ENCODE results near the gene C15orf62.

The C15orf62 gene

DNA sequence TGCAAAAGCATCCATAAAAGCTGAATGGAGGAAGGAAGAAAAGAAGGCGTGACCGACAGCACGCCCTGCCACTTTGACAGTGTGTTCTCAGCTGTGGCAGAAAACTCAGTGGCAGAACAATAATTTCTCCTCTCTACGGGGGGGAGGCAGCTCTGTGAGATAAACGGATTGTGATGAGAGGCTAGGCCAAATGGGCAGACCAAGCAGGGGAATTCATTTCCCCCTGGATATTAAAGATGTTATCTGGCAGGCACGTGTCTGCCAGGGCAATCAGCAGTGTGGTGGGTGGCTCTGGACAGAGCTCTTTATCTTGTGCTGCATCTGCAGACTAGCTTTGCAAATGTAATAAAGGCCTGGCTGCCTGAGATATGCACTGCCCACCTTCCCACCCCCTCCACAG lies 12.8 kb upstream of the C15orf62 start:
- DNase-seq, result peak; percentile 29 to 49

DNA sequence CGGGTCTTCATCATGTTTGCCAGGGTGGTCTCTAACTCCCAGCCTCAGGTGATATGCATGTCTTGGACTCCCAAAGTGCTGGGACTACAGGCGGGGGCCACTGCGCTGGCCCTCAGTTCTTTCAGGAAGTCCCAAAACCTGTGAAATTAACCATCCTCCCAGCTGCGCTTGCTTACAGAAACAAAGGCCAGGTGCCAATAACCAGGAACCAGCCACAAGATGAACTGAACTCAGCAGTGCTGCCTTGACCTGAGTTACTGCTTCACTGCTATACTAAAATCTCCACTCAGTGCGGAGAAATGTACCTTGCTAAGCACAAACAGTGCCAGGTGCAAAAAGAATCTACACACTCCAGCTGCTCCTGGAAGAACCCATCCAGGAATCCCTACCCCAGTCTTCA lies 9.8 kb upstream of the C15orf62 start:
- no peak for DNase-seq

DNA sequence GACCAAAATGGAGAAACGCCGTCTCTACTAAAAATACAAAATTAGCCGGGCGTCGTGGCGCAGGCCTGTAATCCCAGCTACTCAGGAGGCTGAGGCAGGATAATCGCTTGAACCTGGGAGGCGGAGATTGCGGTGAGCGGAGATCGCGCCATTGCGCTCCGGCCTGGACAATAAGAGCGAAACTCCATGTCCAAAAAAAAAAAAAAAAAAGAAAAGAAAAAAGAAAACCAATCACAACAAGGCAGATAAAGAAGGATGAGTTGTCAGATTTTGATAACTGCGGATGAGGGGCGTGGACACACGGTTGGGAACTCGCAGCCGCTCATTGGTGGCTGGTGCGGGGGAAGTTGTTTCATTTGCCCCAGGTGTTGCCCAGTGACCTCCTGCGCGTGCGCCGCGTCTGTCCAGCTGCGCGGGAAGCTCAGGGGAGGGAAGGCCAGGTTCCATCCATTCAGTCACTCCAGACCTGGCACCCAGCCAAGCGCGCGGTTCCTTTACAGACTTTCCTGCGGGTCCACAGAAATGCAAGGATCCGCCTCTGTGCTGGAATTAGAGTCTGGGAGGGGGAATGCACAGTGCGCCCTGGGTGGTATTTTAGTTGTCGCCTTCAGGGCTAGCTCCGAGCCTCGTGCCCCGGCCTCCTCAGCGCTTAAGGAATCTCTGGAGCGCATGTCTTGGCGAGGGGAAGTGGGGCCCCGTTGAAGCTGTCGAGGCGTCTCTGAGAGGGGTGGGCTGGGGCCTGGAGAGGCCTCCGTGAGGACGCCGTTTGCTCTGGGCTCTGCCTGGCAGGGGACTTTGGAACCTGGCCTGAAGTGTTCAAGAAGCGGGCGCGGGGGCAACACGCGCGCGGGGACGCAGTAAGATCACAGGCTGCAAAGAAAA lies 6.6 kb upstream of the C15orf62 start:
- DNase-seq, result peak; percentile 55

DNA sequence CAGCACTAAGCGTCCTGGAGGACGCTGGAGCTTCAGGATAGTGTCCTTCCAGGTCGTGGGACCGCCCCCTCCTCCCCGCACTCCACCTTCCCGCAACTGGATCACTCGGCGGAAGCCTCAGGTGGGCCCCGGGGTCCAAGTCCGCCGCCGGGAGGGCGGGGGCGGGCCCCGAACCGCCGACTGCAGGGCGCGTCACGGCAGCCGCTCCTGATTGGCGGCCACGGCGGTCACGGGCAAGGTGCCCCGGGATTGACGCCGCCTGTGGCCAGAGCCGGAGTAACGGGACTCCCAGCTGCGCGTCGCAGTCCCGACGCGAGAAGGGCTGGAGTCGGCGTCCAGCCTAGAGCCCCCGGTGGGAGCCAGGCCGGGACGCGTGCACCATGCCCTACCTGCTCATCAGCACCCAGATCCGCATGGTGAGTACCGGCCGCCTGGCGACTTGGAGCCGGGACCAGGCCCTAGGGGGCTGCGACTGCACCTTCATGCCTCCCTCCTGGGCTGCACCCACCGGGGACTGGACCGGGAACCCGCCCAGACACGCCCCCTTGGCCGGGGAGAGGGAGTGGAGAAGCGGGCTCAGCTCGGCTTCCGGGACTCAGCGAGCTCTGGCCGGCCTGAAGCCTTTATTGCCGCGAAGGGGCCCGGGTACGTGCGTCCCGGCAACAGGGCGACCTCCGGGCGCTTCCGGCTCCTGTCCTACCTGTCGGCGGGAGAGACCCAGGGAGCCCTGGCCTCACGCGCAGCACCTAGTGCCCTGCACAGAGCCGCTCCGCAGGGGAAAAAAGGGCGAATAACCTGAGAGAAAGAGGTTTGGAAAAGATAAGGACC lies 5.8 kb upstream of the C15orf62 start, which contains the start of gene GCHFR:
Gene GCHFR (plus strand): TSS at position 268 of the 828 bp plus-strand sequence. CDS start 113 bp downstream, at position 381.
- no peak for DNase-seq

DNA sequence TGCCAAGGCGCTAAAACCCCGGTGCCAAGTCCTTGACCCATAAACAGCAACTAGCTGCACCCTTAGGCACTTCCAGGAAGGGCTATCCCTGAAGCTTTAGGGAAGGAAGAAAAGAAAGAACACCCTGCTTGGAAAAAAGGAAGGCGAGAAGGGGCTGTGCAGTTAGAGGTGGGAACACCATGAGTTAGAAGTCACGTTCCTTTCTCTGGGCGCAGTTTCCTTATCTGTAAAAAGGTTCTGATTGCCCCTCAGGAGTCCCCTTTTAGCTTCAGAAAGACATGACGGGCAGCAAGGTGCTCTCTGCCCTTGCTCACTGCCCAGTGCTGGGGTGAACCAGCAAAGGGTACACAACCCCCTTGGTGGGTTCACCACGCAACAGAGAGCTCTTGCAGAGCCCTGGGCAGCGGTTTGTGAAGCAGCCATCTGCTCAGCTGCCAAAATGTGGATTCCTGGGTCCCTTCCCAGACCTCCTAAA lies 5.1 kb upstream of the C15orf62 start:
- DNase-seq, result no peak

DNA sequence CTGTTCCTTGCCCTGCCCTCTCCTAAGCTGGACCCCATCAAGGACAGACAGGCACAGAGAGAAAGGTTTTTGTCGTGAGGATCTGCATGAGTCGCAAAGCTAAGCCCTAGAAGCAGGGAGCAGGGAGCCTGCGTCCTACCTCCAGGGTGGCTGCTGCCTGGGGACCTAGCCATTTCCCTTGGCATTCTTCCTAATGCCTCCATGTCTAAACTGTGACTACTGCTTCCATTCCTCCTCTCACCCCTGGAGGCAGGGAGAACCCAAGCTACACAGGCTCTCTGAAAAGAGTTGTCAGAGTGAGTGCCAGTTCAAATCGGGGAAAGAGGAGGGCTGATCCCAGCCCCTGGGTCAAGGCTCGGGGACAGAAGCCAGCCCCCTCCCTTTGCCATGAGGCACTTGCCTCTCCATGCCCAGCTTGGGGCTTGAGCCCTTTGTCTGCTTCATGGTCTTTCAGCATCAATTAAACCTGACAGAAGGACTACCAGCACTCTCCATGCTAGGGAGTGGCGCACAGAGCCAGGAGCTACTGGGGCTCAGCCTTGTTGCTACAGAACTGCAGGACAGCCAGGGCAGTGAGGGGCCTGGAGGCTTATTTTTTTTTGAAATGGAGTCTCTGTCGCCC lies 3.5 kb upstream of the C15orf62 start:
- no peak for DNase-seq

DNA sequence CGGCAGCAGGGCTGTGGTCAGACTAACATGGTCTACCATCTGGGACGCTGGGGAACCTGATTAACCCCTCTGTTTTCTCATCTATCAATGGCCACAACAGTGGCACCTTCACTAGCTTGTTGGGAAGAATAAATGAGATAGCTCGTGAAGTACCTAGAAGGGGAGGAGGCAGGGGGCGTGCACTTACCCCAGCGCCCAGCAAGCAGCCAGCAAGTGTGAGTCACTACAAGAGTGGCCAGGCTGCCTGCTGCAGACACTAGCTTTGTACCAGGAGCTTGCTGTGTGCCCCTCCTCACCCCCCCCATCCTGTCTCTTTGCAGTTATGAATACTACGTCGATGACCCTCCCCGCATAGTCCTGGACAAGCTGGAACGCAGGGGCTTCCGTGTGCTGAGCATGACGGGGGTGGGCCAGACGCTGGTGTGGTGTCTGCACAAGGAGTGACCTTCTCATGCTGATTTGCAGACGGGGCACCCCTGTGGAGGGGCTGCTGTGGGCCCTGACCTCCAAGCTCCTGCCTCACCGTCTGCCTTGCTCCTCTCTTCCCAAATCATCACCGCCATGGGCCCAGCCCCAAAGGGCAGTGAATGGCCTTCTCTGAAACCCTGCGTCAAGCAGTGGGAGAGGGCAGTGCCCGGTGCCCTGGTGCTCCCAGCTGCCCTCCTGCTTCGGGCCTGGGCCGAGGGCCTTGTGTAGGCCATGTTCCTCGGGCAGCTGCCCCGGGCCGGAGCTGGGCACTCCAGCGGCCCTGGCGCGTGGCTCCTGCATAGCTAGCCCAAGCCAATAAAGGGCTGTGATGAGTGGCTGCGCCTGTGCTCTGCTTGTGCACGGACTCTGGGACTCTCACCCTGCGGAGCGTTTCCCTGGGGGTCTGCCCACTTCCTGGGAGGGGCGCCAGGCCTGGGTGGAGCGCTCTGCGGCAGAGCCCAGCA lies 2.6 kb upstream of the C15orf62 start:
- no peak for DNase-seq

DNA sequence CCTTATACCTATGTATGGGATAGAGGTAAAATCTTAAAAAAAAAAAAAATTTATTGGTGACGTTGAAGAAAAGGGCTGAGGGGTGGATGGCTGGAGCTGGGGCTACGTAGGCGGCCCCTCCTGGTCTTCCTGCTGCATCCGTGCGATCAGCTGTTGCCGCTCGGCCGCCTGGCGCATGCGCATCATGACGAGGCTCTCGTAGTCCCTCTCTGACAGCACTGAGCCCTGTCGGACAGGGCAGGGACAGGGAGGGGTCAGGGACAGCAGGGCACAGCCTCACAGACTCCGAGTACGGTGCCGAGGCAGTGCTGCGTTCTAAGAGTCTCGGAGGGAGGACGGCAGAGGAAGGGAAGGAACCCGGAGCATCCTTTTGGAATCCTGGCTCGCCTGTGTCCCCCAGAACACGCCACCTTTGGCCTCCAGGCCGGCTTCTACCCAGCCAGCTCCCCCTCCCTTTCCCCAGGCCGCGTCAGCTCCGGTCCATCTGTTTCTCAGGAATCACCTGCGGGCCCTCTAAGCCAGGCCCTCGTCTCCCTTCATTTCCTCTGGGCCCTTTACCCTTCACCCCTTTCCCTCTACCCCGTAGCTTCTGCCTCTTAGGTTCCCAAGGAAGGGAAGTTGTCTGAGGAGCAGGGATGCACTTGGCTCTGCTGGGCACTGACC lies 1.8 kb upstream of the C15orf62 start:
- no peak for DNase-seq

DNA sequence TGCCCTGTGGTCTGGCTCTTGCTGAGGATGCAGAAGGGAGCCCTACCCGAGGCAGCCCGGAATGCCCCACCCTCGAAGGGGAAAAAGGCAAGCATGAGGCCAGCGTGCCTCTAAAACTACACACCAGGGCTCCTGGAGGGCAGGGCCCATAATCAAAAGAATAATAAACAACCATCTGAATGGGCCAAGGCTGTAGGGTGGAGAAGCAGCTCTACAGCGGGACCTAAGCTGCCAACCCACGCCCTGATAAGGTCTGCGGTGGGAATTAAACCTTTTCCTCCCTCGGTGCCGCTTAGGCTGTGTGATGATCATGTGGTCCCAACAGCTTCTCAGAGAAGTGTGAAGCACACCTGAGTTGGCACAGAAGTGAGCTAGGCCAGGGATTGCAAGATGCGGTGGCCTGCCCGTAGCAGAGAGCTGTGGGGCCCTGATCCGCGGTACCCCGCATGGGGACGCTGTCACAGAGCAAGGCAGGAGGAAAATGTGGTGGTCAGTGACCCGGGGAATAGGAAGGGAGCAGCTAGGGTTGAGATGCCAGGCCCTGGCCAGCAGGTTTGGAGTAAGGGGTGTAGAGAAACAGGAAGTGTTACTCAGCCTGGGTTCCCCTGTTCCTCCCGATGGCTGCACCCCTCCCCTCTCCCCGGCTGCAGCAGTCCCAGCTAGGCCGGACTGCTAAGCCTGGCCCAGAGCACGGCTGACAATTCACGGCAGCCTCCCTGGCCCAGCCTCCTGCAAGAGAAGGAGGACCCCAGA lies 1.1 kb upstream of the C15orf62 start:
- no peak for DNase-seq

DNA sequence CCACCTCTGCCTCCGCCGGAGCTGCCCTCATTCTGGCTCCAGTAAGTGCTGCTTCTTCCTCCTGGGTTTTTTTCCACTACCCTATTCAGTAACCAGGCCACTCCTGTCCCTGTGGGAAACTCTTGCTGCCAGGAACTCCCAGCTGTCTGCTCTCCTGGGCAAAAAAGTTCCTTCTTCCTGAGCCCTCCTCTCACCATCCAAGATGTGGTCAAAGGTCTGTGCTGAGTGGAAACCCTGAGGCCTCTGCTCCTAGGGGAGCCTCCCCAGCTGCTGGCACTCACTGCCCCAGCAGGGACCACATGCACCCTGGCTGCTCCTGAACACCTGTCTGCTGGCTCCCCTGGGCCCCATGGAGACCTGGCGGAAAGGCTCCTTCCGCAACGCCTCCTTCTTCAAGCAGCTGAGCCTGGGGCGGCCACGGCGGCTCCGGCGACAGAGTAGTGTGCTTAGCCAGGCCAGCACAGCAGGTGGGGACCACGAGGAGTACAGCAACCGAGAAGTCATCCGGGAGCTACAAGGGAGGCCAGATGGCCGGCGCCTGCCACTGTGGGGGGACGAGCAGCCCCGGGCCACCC lies 454 bp downstream of the C15orf62 start:
- peak in 1 of 2 experiments; percentile 50 for DNase-seq

DNA sequence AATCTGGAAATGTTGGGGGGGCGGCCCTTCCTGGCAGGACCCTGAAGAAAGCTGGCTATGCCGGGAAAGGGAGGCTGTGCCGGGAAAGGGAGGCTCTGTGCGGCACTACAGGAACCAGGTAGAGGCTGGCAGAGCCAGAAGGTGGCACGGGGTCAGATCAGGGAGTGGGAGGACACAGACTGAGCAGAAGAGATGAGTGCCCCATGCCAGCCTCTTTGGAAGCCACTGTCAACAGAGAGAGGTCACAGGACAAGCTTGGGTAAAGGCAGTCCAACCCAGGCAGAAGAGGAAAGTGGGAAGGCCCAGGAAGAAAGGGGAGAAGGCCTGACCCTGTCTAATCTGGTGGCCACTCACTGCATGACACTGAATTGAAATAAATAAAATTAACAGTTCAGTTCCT lies 1.5 kb downstream of the C15orf62 start:
- DNase-seq, result no peak

DNA sequence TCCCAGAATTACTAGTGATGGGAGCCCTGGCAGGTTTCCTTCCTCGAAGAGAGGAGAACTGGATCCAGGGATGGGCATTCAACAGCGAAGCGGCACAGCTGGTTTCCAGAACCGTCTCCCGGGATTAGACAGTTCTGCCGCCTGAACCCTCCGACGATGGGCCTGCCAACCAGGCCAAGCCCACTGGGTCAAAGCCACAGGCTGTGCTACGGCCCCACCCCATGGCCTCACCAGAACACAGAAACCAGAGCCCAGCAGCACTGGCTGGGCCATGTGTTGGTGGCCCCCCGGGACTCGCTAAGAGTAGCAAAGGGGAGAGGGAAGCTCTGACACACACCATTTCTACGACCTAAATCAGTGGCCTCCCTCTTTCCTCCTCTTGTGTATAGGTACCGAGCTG lies 2.2 kb downstream of the C15orf62 start:
- DNase-seq, result no peak

DNA sequence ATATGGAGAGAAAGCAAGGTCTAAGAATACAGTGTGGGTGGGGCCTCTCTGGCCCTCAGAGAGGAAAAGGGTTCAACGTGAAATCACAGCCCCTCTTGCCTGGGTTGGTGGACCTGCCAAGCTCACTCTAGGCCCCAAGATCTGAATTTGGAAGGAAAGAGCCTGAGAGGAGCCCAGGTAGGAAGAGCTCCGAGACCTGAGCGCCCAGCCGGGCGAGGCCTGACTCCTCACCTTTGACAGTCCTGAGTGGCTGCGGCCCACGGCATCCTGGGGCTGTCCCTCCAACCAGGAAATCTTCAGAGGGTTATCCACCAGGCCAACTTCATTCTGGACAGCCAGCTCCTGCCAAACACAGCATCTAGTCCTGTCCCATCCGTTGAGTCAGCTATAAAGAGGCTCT lies 3.7 kb downstream of the C15orf62 start:
- DNase-seq, result no peak

DNA sequence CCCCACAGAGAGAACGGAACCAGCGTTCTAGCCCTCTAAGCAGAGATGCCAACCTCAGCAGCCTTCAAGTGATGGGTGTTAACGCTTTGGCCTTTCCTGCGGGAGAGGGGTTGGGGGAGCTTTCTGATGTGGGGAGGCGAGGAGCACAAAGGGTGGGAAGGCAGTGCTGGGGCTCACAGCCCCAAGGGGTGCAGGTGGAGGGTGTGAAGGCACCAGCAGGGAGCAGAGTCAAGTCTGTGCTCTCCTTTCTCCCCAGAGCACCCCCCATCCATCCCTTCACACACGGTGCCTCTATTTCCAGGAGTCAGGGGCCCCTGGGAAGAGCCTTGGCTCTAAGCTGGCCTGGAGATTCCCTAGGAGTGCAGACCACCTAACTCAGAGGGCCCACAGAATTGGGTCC lies 4.1 kb downstream of the C15orf62 start:
- DNase-seq, result no peak

DNA sequence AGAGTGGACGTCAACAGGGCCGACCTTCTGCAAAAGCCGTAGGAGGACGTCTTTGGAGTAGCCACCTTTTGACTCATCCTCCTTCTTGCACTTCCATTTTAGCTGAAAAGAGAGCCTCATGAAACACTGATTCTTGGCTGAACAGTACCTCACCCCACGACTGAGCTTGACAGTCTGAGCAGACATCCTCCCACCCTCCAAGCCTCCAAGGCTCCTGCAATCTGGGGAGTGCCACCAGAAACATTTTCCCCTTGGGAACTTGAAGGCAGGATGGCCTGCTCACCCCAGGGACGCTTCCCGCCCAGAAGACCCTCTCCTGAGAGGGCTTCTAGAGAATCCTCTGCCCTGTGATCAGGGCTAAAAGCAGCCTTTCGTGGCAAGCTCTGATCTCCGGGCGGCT lies 5.2 kb downstream of the C15orf62 start:
- no peak for DNase-seq

DNA sequence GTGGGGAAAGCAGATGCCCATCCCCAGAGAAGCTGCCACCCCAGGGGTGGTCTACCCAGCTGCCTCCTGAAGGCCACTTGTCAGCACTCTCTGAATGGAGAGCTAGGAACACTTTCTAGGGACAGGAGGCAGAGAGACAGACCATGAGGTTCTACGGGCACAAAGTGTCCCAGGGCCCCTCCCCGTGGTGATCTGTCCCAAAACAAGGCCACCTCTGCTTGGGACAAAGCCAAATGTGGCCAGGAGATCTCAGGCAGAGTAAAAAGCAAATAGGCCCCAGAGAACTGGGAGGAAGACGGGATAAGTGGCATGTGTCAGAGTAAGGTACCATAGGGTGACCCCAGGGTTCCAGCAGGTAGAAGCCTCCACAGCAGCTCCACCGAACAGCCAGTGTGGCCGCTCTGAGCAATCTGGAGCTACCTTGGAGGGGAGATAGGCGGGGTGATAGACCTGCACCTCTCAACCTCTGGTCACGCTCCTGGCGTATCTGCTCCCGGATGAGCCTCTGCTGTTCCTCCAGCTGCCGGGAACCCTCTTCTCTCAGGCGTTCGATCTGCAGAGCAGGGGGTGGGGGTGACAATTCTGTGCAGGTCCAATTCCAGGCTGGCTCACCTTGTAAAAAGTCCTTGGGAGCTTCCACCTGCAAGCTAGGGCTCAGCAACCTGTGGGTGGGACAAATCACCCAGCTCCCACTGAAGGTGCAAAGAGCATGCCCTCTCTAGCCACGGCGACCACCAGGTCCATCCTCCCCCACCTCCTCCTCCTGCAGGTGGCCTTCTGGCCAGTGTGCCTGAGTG lies 6.2 kb downstream of the C15orf62 start:
- no peak for DNase-seq

DNA sequence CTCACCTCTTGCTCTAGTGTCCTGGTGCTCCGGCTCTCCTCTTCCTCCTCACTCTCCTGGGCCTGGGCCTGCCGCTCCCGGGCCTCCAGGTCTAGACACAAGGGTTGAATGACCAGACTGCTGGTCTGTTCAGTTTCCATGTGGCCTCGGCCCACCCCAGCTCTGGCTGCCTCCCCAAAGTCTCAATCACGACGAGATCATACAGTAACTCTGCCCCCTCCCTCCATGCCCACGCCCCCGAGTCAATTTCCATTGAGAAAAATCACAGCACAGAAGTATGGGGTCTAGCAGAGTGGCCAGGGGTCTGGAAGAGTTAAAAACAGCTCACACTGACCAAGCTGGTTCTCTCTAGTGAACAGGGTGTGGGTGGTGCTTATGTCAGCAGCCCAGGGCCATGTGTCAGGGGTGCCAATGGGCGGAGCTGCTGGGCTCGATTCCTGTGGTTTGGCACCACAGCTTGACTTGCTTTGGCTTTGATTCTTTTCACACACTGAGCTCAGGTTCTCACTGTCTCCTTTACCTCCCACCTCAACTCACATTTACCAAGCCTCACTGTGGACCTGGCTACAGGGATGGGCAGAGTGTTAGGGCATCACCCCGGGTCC lies 6.9 kb downstream of the C15orf62 start:
- DNase-seq, result no peak

DNA sequence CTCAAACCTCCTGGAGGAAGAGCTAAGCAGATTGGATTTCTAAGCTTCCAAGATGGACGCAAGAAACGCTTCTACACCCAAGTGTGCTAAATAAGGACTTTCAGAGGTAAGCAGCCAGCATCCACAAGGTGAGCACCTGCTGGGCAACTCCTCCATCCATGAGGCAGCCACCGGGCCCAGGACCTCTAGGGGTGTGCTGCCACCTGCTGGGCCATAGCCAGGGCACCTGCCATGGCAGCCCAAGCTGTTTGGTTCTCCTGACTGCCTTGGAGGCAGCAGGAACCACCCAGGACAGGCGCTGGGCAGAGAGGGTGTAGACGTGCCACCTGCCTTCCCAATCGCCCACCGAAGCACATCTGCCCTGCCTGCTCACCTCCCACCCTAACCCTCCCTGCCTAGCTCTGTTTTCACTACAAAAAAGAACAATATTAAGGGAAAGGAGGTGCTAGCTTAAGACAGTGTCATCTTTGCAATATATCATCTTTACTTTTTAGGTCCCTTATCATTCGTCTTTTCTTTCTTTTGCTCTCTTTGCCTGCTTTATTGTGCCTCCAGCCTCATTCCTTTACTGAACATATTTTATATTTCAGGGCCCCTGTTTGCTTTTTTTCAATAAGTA lies 12.9 kb downstream of the C15orf62 start:
- peak; percentile 85 to 87 for DNase-seq

DNA sequence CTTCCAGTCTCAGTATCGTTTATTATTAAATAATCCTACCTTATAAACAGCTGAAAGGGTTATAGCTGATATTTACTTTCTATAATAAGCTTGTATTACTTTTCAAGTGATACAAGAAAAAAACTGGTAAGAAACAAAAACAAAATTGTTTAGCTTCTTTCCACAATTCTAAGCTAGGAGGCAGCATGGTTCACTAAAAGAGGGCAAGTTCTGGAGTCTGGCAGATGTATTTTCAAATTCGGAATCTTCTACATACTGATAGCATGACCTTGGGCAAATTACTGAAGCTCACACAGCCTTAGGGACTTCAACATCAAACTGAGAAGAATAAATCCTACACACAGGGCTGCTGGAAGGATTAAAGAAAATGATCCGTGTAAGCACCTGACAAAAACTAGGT lies 15.4 kb downstream of the C15orf62 start:
- DNase-seq, result no peak
